H9 (cell line): Measurements from ENCODE around the gene ZCCHC17. TPM values are rescaled to one million over a fixed set of nuclear protein-coding genes. Genes with fewer than 3 reads are reported as not detected.

Experiments
- DNase-seq: peaks from one replicate; pipeline ENCODE4 v3.0.0-alpha.2; 2017
- H2AFZ ChIP-seq: one replicate; pipeline ENCODE4 v1.6.1; 2013; ENCODE audit warnings: mild to moderate bottlenecking, low read length, control low read depth, moderate library complexity
- H2AK5ac ChIP-seq: 2 replicates; pipeline ENCODE4 v1.6.1; 2013; ENCODE audit warnings: low read length, control low read depth, mixed read lengths; ENCODE audit not compliant: insufficient read length
- H2BK120ac ChIP-seq: one replicate; pipeline ENCODE4 v1.6.1; 2013; ENCODE audit warnings: low read depth, mild to moderate bottlenecking, low read length, control low read depth, inconsistent platforms; ENCODE audit not compliant: poor library complexity, severe bottlenecking
- H2BK12ac ChIP-seq: 2 replicates; pipeline ENCODE4 v1.6.1; 2013; ENCODE audit warnings: low read length, control low read depth, mixed read lengths, low read depth; ENCODE audit not compliant: insufficient read length
- H2BK15ac ChIP-seq: 2 replicates; pipeline ENCODE4 v1.6.1; 2013; ENCODE audit warnings: low read depth, low read length, control low read depth
- H2BK20ac ChIP-seq: one replicate; pipeline ENCODE4 v1.6.1; 2013; ENCODE audit warnings: low read depth, mild to moderate bottlenecking, low read length, control low read depth, inconsistent platforms; ENCODE audit not compliant: poor library complexity, severe bottlenecking
- H2BK5ac ChIP-seq: 2 replicates; pipeline ENCODE4 v1.6.1; 2013; ENCODE audit warnings: low read length, control low read depth, mixed read lengths; ENCODE audit not compliant: insufficient read length
- H3K14ac ChIP-seq: 2 replicates; pipeline ENCODE4 v1.6.1; 2013; ENCODE audit warnings: low read length, control low read depth; ENCODE audit not compliant: insufficient read depth
- H3K18ac ChIP-seq: 2 replicates; pipeline ENCODE4 v1.6.1; 2013; ENCODE audit warnings: low read depth, mild to moderate bottlenecking, mixed read lengths, low read length, control low read depth; ENCODE audit not compliant: insufficient read length
- H3K23ac ChIP-seq: 2 replicates; pipeline ENCODE4 v1.6.1; 2013; ENCODE audit warnings: low read length, control low read depth, mixed read lengths, low read depth; ENCODE audit not compliant: insufficient read length
- H3K23me2 ChIP-seq: 2 replicates; pipeline ENCODE4 v1.6.1; 2013; ENCODE audit warnings: low read depth, mild to moderate bottlenecking, mixed read lengths, low read length, control low read depth; ENCODE audit not compliant: insufficient read length, poor library complexity, severe bottlenecking
- H3K27ac ChIP-seq: 2 replicates; pipeline ENCODE4 v1.5.1; 2013; ENCODE audit warnings: low read length, control low read depth, mixed read lengths, low read depth; ENCODE audit not compliant: insufficient read length
- H3K27me3 ChIP-seq: 2 replicates; pipeline ENCODE4 v1.6.1; 2013; ENCODE audit warnings: low read length, control low read depth, inconsistent platforms; ENCODE audit not compliant: insufficient read depth
- H3K4ac ChIP-seq: 2 replicates; pipeline ENCODE4 v1.6.1; 2013; ENCODE audit warnings: low read depth, mild to moderate bottlenecking, control low read depth, inconsistent platforms, low read length, moderate library complexity
- H3K4me1 ChIP-seq: 2 replicates; pipeline ENCODE4 v1.6.1; 2013; ENCODE audit warnings: low read length, control low read depth, inconsistent platforms; ENCODE audit not compliant: insufficient read depth
- H3K4me2 ChIP-seq: 2 replicates; pipeline ENCODE4 v1.6.1; 2013; ENCODE audit warnings: low read length, control low read depth, mixed read lengths; ENCODE audit not compliant: insufficient read length, insufficient read depth
- H3K56ac ChIP-seq: 2 replicates; pipeline ENCODE4 v1.6.1; 2013; ENCODE audit warnings: low read depth, mild to moderate bottlenecking, mixed read lengths, low read length, control low read depth; ENCODE audit not compliant: insufficient read length
- H3K79me1 ChIP-seq: 2 replicates; pipeline ENCODE4 v1.6.1; 2013; ENCODE audit warnings: low read depth, mild to moderate bottlenecking, moderate library complexity, low read length, control low read depth, inconsistent platforms; ENCODE audit not compliant: insufficient read depth, poor library complexity, severe bottlenecking
- H3K79me2 ChIP-seq: 2 replicates; pipeline ENCODE4 v1.6.1; 2013; ENCODE audit warnings: low read length, control low read depth, inconsistent platforms; ENCODE audit not compliant: insufficient read depth
- H3K9ac ChIP-seq: 2 replicates; pipeline ENCODE4 v1.6.1; 2013; ENCODE audit warnings: low read length, control low read depth, mixed read lengths; ENCODE audit not compliant: insufficient read length; ENCODE audit errors: extremely low read depth
- H3K9me3 ChIP-seq: one replicate; pipeline ENCODE4 v1.6.1; 2013; ENCODE audit warnings: low read depth, low read length, inconsistent platforms; ENCODE audit not compliant: control insufficient read depth
- H3T11ph ChIP-seq: one replicate; pipeline ENCODE4 v1.6.1; 2013; ENCODE audit warnings: mild to moderate bottlenecking, low read length, control low read depth, inconsistent platforms
- H4K20me1 ChIP-seq: one replicate; pipeline ENCODE4 v1.6.1; 2013; ENCODE audit not compliant: control insufficient read depth, insufficient read length, insufficient read depth
- H4K5ac ChIP-seq: 2 replicates; pipeline ENCODE4 v1.6.1; 2013; ENCODE audit warnings: low read depth, mild to moderate bottlenecking, mixed read lengths, low read length, control low read depth; ENCODE audit not compliant: insufficient read length
- H4K8ac ChIP-seq: replicated peaks from 2 replicates; pipeline ENCODE4 v1.6.1; 2013; ENCODE audit warnings: low read length, control low read depth, mixed read lengths, low read depth; ENCODE audit not compliant: insufficient read length
- H4K91ac ChIP-seq: 2 replicates; pipeline ENCODE4 v1.6.1; 2013; ENCODE audit warnings: low read depth, mild to moderate bottlenecking, moderate library complexity, mixed read lengths, low read length, control low read depth; ENCODE audit not compliant: insufficient read length
- H3K27ac Mint-ChIP-seq, 3 experiments: 2 replicates in 2 of 3; 3 replicates in 1 of 3; pipeline ENCODE4 v1.8.0; 2020 to 2021; ENCODE audit warnings: mixed read lengths in 3 of 3, mild to moderate bottlenecking in 1 of 3, moderate library complexity in 1 of 3
- H3K27me3 Mint-ChIP-seq: 2 replicates; pipeline ENCODE4 v1.8.0; 2021; ENCODE audit warnings: low read depth, mild to moderate bottlenecking, moderate library complexity, mixed read lengths
- H3K36me3 Mint-ChIP-seq, 3 experiments: 2 replicates in 2 of 3; 3 replicates in 1 of 3; pipeline ENCODE4 v1.8.0; 2020 to 2021; ENCODE audit warnings: low read depth in 3 of 3, mixed read lengths in 3 of 3; ENCODE audit not compliant: insufficient read depth in 1 of 3
- H3K4me1 Mint-ChIP-seq, 2 experiments: 2 replicates each; pipeline ENCODE4 v1.8.0; 2020; ENCODE audit warnings: mixed read lengths in 2 of 2
- H3K4me3 Mint-ChIP-seq, 2 experiments: 2 replicates in 1 of 2; 3 replicates in 1 of 2; pipeline ENCODE4 v1.8.0; 2020 to 2021; ENCODE audit warnings: mild to moderate bottlenecking in 2 of 2, mixed read lengths in 2 of 2, moderate library complexity in 1 of 2
- H3K9me3 Mint-ChIP-seq, 2 experiments: 2 replicates in 1 of 2; 3 replicates in 1 of 2; pipeline ENCODE4 v1.8.0; 2020; ENCODE audit warnings: mild to moderate bottlenecking in 2 of 2, mixed read lengths in 2 of 2, moderate library complexity in 1 of 2
- CTCF ChIP-seq: fragments of 200-600 bp; sonication (generic); conservative IDR thresholded peaks from 3 replicates; pipeline ENCODE4 v1.8.0; 2021; ENCODE audit warnings: antibody characterized with exemption, mild to moderate bottlenecking
- WGBS: extraction: QIAGEN DNeasy Blood & Tissue Kit; methylation state at CpG from one replicate; pipeline ENCODE4 v1.1.7; 2013; ENCODE audit warnings: missing lambda C conversion rate, low lambda C conversion rate, mixed read lengths; ENCODE audit not compliant: insufficient read length; ENCODE audit errors: extremely low coverage; 5-methylcytosine and 5-hydroxymethylcytosine counted together
- total RNA-seq: library from RNA; stranded (reverse); gene quantifications from 2 replicates; pipeline ENCODE4 v1.2.1, GENCODE V29; 2021

The ZCCHC17 gene
- total RNA-seq, 1 experiment from 2014 or later = 50.4 TPM

GRCh38 chr1:31409946-31410858, 113.4 kb downstream of the ZCCHC17 start:
- Histone ChIP-seq H4K20me1 (no peaks in the 10 kb centered on the region), H3K4me1 (peaks cover 3% of the 10 kb centered on the region; the same call in 1 of the 2 replicates), H3K27me3 (no peaks in the 10 kb centered on the region), H3K79me2 (no peaks in the 10 kb centered on the region), H3K56ac (no peak overlapping the region), H3K9ac (no peak overlapping the region), H3K9me3 (no peaks in the 10 kb centered on the region), H4K8ac (no peak overlapping the region), H2BK12ac (no peak overlapping the region), H2AK5ac (no peak overlapping the region), H4K91ac (no peak overlapping the region), H3K4me2 (no peak overlapping the region), H3K27ac (no peak overlapping the region), H3K18ac (no peak overlapping the region), H2BK20ac (no peak overlapping the region), H3T11ph (no peak overlapping the region), H2BK120ac (no peak overlapping the region), H4K5ac (no peak overlapping the region), H2AFZ (no peak overlapping the region), H2BK15ac (no peak overlapping the region), H3K4ac (no peak overlapping the region), H2BK5ac (no peak overlapping the region), H3K79me1 (no peaks in the 10 kb centered on the region), H3K23me2 (peaks cover 16% of the 10 kb centered on the region), H3K23ac (no peak overlapping the region), H3K14ac (no peak overlapping the region)
- Mint-ChIP-seq H3K4me1 (peaks cover 20 to 23% of the 10 kb centered on the region in 2 experiments), H3K4me3 (no peak overlapping the region), H3K9me3 (no peaks in the 10 kb centered on the region), H3K27ac (no peak overlapping the region), H3K27me3 (peaks cover 28% of the 10 kb centered on the region), H3K36me3 (peaks cover 0 to 1% (median under 1%) of the 10 kb centered on the region in 3 experiments; a peak in 4 of 7 replicates)
- no peak for DNase-seq
- WGBS = no CpG with 5 or more reads among the region's 6 CpGs
- TF ChIP-seq CTCF = no peak
